ENCODE data around the gene TDRKH. TPM values are rescaled to one million over a fixed set of nuclear protein-coding genes. Genes with fewer than 3 reads are reported as not detected.

The TDRKH gene, protein sequence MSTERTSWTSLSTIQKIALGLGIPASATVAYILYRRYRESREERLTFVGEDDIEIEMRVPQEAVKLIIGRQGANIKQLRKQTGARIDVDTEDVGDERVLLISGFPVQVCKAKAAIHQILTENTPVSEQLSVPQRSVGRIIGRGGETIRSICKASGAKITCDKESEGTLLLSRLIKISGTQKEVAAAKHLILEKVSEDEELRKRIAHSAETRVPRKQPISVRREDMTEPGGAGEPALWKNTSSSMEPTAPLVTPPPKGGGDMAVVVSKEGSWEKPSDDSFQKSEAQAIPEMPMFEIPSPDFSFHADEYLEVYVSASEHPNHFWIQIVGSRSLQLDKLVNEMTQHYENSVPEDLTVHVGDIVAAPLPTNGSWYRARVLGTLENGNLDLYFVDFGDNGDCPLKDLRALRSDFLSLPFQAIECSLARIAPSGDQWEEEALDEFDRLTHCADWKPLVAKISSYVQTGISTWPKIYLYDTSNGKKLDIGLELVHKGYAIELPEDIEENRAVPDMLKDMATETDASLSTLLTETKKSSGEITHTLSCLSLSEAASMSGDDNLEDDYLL
- polyA plus RNA-seq = 1 to 10 TPM; 1.8 to 3.6 (median 2.9) TPM

DNA sequence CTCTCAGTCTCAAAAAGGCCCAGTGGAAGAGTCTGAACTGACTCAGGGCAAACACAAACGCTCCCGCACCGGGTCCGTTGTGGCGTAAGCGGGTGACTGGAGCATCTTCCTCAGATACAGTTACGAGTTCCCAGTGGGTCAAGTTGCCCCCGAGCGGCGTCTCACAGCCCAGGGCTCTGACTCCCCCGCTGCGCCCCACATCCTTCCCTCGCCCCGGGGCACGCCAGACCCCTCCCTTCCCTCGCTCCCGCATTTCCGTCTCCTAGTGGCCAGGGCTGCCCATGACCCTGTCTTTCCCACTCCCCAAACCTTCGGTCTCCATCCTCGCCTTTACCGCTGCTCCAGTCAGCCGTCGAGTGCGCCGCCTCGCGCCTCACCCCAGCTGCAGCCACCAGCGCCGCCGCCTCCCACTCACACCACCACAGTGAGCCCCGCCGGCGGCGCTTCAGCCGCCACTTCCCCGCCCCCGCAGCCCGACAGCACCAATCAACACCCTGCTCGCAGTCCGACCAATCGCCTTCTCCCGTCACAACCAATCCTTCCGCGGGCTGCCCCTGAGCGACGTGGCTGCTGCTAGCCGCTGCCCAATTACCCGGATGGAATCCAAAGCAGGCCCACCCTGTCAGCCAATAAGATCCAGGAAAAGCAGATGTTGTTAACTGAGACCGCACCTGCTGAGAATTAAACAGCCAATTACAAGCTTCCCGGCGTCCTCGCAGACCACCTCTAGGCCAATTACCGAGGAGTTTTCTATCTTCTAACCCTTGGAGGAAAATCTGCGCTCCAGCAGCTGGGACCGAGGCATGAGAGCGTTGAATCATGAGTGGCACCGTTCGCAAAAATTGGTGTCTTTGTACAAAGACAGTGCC, at the start of gene TDRKH:
TSS of gene TDRKH (minus strand) at position 430 of the 869 bp plus-strand sequence. CDS start 7,478 bp downstream, outside the sequence.
- H3K27ac ChIP-seq (ENCODE audit: low read depth, low read length) = no peak within 1 kb of the TSS
- 0 to 1% (median 0%) methylated on average over 58 of the region's 58 CpGs for WGBS, 3 donors

DNA sequence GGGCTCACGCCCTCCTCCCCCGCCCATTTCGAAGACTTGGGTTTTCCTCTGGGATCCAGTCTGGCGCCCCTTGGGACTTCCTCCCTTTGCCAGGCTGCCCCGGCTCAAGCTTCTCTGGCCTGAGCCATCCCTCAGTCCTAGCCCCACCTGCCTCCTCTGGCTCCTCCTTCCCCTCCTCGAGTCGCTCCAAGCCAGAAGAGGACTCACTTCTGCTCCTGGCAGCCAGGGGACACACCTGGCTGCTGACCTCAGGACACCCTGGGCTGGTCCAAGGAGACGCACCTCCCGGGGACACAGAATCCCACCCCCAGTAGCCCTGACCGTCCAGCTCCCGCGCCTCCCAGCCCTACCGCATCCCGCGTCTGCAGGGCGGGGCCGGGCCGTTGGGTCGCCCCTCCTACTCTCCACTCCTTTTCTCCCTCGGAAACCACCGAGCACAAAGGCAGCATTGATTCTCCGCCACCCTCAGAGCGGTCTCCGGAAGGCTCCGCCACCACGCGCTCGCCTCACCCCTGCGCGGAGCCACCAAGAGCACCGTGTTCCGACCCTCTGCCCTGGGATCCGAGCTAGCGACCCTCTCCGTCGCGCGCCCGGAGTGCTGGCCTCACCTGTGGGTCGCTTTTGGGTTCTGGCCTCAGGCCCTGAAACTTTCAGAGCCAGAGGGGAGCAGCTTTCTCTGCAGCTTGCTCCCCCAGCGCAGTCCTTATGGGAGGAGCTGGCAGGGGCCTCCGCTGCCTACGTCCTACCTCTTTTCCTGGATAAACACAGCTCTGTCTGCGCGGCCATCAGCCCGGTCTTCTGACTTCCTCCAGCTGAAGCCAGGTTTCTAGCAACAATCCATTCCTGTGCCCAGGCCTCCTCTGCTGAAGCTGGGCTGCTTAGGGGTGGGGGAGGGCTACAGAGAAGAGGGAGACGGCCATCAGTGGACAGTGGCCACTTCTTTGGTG, 49.4 kb upstream of the TDRKH start, which contains the start of gene C2CD4D:
TSS of gene C2CD4D (minus strand) at position 364 of the 947 bp plus-strand sequence. CDS start 831 bp downstream, outside the sequence.
- no peak within 1 kb of the TSS for H3K27ac ChIP-seq (ENCODE audit: low read depth, low read length)
- WGBS, 3 donors = 4 to 6% (median 4%) methylated on average over 47 of the region's 47 CpGs

DNA sequence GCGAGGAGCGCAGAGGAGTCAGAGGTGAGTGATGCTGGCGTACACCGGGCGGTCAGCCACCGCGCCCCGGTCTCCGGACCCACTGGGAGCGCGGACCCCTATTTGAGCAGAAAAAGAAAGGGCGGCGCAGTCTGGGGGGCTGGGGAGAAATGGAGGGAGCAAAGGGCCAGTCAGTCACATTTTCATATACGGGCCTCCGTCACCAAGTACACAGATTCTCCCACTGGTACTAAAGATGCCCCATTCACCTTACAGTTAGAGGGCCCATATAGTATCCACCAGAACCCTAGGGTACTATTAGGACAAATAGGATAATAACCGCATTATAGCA, 48.7 kb upstream of the TDRKH start:
- H3K27ac ChIP-seq (ENCODE audit: low read depth, low read length) = no peak overlapping the region
- 16 to 57% (median 19%) methylated on average over 16 of the region's 16 CpGs for WGBS, 3 donors

DNA sequence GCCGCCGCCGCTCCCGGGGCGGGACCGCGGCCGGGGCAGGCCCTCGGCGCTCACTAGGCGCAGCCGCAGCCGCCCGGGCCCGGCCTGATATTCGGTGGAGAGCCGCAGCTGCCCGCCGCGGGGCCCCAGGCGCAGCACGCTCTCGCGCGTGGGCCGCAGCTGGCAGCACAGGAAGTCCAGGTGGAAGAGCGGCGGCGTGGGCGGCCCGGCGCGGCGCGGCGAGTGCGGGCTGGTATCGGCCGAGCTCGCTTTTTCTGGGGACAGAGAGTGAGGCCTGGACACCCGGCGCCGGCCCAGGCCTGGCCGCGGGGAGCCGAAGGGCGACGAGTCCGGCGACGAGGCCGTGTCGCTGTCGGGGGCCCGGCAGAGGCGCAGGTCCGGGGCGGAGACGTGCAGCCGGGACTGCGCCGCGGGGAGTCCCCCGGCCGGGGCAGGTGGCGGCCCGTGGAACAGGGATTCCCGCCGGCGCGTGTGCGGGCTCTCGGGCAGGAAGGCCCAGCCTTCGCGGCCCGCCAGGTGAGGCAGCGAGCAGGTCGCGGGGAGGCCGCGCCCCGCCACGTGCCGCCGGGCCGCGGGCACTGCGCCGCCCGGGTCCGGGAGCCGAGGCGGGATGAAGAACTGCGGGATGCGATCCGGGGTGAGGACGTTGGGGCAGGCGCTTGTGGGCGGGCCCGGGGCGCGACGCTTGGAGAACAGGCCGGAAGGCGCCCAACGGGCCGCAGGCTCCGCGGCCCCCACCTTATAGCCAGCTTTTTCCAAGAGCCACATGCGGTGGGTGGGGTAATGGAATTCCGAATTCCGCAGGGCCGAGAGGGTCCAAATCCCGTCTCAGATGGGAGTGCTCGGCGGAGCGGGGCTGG, 48.2 kb upstream of the TDRKH start:
- WGBS, 3 donors = 3 to 42% (median 9%) methylated on average over 109 to 117 of the region's 117 CpGs
- no peak overlapping the region for H3K27ac ChIP-seq (ENCODE audit: low read depth, low read length)

DNA sequence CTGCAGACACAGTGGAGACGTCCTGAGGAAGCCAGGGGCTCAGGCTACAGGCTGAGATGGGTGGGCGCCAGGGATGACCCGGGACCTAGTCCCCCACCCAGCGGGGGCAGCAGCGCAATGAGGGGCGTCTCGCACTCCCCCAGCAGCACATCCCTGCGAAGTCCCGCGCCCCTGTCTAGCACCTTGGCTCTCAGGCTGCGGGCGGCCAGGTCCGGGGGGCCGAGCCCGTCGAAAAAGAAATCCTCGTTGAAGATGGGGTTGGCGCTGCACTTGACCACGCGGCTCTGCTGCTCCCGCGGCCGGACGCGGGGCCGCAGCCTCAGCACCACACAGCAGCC, 47.6 kb upstream of the TDRKH start:
- 7 to 46% (median 9%) methylated on average over 22 to 26 of the region's 26 CpGs for WGBS, 3 donors
- H3K27ac ChIP-seq (ENCODE audit: low read depth, low read length) = no peak overlapping the region

DNA sequence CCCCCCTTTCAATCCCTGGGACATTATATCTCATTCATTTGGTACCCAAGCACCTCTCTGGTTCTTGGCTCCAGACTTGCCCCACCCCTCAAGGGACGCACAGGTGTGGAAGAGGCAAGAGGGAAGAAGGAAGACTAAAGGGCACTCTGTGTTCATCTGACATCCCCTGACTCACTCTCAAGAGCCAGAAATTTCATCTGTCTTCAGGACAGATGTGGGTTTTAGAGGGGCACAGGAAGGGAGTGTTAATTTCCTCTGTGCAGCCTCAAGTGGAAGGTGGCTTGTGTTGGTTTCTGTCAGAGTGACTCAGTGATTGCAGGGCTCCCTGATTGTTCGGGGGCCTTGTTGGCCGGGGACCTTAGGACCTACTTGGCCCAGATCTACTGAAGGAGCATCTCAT, 46.9 kb upstream of the TDRKH start:
- 37 to 41% (median 37%) methylated on average over 3 of the region's 3 CpGs for WGBS, 3 donors
- H3K27ac ChIP-seq (ENCODE audit: low read depth, low read length) = no peak overlapping the region

DNA sequence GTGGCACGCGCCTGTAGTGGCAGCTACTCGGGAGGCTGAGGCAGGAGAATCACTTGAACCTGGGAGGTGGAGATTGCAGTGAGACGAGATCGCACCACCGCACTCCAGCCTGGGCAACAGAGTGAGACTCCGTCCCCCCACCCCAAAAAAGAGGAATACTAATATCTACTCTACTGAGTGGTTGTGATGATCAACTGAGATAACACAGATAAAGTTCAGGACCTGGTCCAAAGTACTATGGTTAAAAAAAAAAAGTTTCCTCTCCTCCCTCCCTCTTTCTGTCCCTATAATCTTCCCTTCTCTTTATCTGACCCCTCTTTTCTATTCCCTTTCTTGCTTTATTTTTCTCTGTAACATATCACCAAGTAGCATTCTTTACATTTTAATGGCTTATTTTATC, 45.3 kb upstream of the TDRKH start:
- 91 to 96% (median 94%) methylated on average over 7 of the region's 7 CpGs for WGBS, 3 donors
- H3K27ac ChIP-seq (ENCODE audit: low read depth, low read length) = no peak overlapping the region

DNA sequence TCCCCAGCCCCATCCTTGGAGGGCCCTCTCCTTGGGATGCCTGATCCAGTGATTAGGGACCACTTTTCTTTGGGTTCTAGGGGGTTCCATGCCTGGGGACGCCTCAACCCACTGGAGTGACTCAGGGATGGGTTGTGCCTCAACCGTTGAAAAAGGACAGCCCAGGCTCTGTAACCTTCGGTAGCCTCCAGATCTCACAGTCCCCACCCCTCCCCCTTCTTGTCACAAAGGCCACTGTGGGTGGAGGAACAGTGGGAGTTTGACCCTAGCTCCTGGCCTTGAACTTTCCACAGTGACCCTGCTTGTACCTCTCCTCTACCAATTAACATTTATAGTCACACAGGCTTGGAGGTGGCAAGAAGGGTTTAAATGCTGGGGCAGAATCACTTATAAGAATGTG, 43.9 kb upstream of the TDRKH start:
- WGBS, 3 donors = 43 to 48% (median 48%) methylated on average over 3 of the region's 3 CpGs
- no peak overlapping the region for H3K27ac ChIP-seq (ENCODE audit: low read depth, low read length)

DNA sequence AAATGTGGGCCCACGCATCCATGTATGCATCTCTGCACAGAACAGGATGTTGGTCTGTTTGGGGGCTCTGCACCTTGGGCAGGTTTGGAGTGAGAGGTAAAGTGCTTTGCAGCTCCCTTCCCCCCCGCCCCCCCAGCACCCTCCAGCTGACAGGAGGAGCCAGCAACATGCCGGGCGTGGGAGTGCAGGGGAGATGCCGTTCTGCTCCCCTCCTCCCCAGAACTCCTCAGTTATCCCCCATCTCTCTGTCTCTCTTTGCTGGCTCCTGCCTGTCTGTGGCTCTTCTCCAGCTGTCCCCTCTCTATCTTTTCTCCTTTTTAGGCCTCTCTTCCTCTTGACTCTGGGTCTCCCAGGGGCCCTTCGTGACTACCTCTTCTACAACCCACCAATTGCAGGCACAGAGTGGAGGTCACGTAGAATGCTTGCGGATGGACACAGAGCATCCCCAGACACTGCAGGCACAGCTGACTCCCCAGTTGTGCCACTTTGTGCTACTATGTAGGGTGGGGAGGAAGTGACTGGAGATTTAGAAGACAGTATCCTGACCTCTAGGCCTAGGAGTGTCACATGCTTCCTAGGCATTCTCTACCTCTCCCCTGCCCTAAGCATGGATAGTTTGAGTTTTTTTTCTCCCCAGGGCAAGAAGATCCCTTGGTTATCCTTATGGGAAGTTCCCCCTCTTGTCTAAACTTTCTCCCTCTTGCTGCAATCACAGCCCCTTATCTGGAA, 43.0 kb upstream of the TDRKH start:
- H3K27ac ChIP-seq (ENCODE audit: low read depth, low read length) = no peak overlapping the region
- WGBS, 3 donors = 51 to 83% (median 75%) methylated on average over 8 of the region's 8 CpGs

DNA sequence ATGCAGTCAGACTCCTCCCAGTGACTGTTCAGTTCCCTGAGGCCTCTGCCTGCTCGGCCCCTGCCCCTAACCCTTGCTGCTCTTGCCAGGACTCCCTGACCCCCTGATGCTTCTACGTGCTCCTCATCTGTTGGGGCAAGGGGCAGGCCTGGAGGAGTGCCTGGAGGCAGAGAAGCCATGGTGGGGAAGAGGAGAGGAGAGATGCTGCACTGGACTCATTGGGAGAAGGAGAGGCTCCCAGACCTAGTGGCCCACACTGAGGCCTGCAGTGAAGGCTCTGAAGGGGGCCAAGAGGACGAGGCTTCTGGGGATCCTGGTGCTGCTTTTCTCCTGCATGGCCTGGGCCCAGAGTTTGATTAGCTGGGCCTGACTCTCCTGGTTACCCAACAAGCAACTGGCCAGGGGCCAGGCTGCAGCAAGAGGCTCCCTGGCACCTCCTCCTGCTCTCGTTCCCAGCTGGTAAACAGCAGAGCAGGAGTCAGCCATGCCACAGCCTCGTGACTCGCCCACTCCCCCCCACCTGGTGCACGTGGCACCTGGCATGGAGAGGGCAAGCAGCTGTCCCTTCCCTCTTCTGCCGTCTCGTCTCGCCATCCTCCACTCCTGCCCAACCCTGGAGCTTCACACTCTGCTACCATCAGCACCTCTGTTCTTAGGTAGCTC, 42.1 kb upstream of the TDRKH start:
- no peak overlapping the region for H3K27ac ChIP-seq (ENCODE audit: low read depth, low read length)
- WGBS, 3 donors = 35 to 51% (median 47%) methylated on average over 10 of the region's 10 CpGs

DNA sequence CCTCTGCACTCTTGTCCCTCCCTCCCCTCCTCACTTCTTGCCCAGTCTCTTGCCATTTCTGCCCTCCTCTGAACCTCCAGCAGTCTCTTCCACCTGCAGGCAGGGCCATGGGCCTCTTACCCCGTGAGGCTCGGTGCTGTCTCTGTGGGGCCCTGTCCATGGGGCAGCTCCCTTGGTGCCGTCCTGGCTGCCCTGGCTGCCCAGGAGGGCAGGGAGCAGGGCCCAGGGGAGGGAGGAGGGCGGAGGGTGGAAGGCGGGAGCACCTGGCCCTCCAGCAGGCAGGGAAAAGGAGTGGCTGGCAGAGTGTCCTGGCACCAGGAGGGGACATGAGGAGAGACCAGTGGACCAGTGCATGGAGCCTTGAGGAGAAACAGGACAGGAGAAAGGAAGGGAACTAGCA, 41.3 kb upstream of the TDRKH start, which contains the start of gene RORC:
TSS of gene RORC (minus strand) at position 198 of the 400 bp plus-strand sequence. CDS start at position 160, 38 bp downstream.
- 11 to 74% (median 69%) methylated on average over 5 of the region's 5 CpGs for WGBS, 3 donors
- H3K27ac ChIP-seq (ENCODE audit: low read depth, low read length) = no peak within 1 kb of the TSS

DNA sequence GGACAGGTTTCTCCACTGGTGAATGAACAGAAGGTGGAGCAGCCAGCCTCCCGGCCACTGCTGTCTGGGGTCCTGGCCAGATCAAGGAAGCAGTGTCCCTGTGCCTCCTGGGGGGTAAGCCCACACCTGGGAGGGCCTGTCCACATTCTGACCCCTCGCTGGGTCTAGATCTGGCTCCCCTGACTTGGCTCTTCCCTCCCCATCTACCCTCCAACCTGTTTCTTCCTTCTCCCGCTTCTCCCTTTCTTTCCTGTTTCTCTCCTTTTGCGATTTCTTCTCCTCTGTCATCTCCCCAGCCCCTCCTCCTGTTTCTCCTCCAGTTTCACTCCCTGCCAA, 40.9 kb upstream of the TDRKH start:
- H3K27ac ChIP-seq (ENCODE audit: low read depth, low read length) = no peak overlapping the region
- 26 to 78% (median 62%) methylated on average over 4 of the region's 4 CpGs for WGBS, 3 donors

DNA sequence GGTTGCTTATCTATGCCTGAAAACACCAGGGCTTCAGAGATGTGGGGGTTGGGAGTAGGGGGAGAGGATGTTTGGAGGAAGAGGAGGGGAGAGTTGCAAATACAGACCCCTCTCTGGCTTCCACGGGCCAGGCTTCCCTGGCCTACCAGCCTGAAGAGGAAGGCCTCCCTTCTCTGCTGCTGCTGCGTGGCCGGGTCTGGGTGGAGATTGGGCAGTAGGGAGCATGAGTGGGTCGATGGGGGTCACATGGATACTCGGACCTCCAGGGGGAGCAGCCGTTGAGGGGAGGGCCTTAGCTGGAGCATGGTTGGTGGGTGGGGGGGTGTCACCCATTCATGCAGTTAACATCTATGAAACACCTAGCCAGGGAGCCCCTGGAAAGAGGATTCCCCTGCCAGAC, 39.8 kb upstream of the TDRKH start:
- WGBS, 3 donors = 28 to 38% (median 38%) methylated on average over 5 to 6 of the region's 6 CpGs
- no peak overlapping the region for H3K27ac ChIP-seq (ENCODE audit: low read depth, low read length)

DNA sequence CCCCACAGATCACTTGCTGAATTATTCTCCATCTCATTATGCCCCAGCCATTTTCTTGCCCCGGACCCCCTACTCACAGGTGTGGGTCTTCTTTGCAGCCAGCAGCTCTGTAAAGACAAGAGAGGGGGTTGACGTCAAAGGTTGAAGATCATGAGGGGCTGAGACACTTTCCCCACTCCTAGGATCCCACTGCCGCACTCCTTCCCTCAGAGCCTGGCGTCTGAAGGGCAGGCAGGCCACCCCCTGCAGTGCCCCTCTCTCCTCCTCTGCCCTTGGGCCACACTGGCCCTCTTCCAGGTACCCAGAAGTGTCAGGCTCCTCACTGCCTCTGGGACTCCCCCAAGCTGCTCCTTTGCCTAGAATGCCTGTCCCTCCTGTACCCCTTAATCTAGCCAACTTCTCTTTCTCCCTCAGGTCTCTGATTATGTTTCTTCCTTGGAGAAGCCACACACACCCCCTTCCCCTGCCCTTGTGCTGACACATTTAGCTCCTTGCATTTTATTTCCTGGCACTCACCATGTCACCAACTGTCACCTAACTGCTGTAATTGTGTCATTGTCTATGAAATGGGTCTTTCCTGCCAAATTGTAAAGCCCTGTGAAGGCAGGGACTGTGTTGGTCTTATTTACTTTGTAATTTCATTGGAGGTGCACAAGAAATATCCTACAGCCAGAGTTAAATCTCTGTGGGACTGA, 39.2 kb upstream of the TDRKH start:
- 23 to 49% (median 42%) methylated on average over 4 of the region's 4 CpGs for WGBS, 3 donors
- H3K27ac ChIP-seq (ENCODE audit: low read depth, low read length) = no peak overlapping the region

DNA sequence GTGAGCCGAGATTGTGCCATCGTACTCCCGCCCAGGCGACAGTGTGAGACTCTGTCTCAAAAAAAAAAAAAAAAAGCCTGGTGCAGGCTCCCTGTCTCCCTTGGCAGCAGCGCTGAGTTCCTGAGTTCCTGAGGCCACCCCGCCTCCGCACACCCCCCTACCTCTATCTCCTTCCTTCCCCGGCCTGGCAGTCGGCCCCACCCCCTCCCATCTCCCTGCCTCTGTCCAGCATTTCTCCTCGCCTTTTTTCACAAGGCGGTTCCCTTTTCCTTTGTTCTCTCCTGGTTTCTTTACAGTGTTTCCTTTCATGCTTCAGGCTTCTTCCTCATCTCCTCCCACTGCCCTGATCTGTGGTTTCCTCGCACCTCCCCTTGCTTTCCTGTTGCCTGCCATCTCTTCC, 38.6 kb upstream of the TDRKH start:
- 4 to 22% (median 6%) methylated on average over 8 to 12 of the region's 12 CpGs for WGBS, 3 donors

DNA sequence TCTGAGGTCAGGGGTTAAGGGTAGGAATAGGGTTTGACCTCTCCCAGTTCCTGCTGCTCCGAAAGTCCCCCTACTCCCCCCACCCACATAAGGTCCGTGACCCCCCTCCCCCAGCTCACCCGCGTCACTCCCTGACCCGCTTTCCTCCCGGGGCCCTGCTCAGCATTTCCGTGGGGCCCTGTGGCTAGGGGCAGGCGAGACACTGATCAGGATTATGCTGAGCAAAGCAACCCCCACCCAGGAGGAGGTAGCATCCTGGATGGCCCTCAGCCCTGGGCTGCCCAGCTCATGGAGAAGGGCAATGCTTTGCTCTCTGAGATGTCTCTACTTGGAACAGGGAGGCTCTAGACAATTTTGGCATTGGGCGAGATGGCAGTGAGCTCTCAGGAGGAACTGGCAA, 37.6 kb upstream of the TDRKH start:
- 42 to 83% (median 44%) methylated on average over 4 to 9 of the region's 9 CpGs for WGBS, 3 donors
- no peak overlapping the region for H3K27ac ChIP-seq (ENCODE audit: low read depth, low read length)

More for the DNA sequence above, 38.6 kb upstream of the TDRKH start:
- H3K27ac ChIP-seq (ENCODE audit: low read depth, low read length) = no peak overlapping the region
